GM18505 (cell line): Measurements from ENCODE around the gene S100B.
A peak's percentile ranks its signal among the peaks of the same experiment; 100 is the strongest.

Source experiments
- ATAC-seq: cut with Tn5 transposase; IDR thresholded peaks from one replicate; pipeline ENCODE4 v1.9.1; 2021; ENCODE audit not compliant: unreplicated experiment
- POLR2A ChIP-seq: IDR thresholded peaks from 4 replicates; pipeline ENCODE4 v1.6.1; 2011; ENCODE audit warnings: borderline replicate concordance; ENCODE audit not compliant: insufficient read depth, insufficient read length; ENCODE audit errors: extremely low read depth

Gene S100B

GRCh38 chr21:46572850-46573249 lies 32.0 kb downstream of the S100B start:
- ATAC-seq: no peak
- TF ChIP-seq POLR2A: no peak

GRCh38 chr21:46570631-46571030 lies 34.3 kb downstream of the S100B start:
- TF ChIP-seq POLR2A: no peak
- ATAC-seq: no peak

GRCh38 chr21:46570119-46570518 lies 34.8 kb downstream of the S100B start:
- no peak for TF ChIP-seq POLR2A
- no peak for ATAC-seq

GRCh38 chr21:46569081-46569480 lies 35.8 kb downstream of the S100B start:
- no peak for TF ChIP-seq POLR2A
- ATAC-seq: no peak

GRCh38 chr21:46568562-46568961 lies 36.3 kb downstream of the S100B start:
- TF ChIP-seq POLR2A: no peak
- no peak for ATAC-seq

- ATAC-seq: no peak
- TF ChIP-seq POLR2A: no peak
These were observed 37.5 kb downstream of the S100B start for GRCh38 chr21:46567348-46567747.

- ATAC-seq: no peak
- no peak for TF ChIP-seq POLR2A
These were observed 40.5 kb downstream of the S100B start for GRCh38 chr21:46564391-46564790.

- ATAC-seq: no peak
- no peak for TF ChIP-seq POLR2A
These were observed 41.8 kb downstream of the S100B start for GRCh38 chr21:46562964-46563607.

GRCh38 chr21:46562472-46562871 lies 42.4 kb downstream of the S100B start:
- ATAC-seq: no peak
- no peak for TF ChIP-seq POLR2A

- TF ChIP-seq POLR2A: no peak
- no peak for ATAC-seq
These were observed 43.3 kb downstream of the S100B start for GRCh38 chr21:46561445-46562090.

GRCh38 chr21:46560568-46561444 lies 44.1 kb downstream of the S100B start:
- no peak for TF ChIP-seq POLR2A
- ATAC-seq: no peak

- TF ChIP-seq POLR2A: peak; percentile 52
- ATAC-seq: no peak
These were observed 45.4 kb downstream of the S100B start for GRCh38 chr21:46559291-46559983.

- ATAC-seq: no peak
- TF ChIP-seq POLR2A: no peak
These were observed 46.9 kb downstream of the S100B start for GRCh38 chr21:46557919-46558392.
